HL-60/S4 treated with retinoic acid at 250 ng/mL for 4 days and 3 days (cell line): ENCODE measurements around the gene MAST4.
"Not testable (repeated sequence)": the region's sequence is repeated elsewhere in the genome, so short reads cannot be mapped to it uniquely, and the experiment has no call there.

Experiments used
- in situ Hi-C: fragments of 300-500 bp; cut with MboI; formaldehyde crosslinking; loops from 2 replicates; pipeline ENCODE4 v1.7.0; 2022; ENCODE audit warnings: low sequenced_read_pairs

MAST4 gene

GRCh38 chr5:66805514-66806430 is 209.6 kb downstream of the MAST4 start:
- in situ Hi-C loops = no loop called here

- in situ Hi-C loops = no loop called here
Measured at GRCh38 chr5:66807743-66808142, 211.6 kb downstream of the MAST4 start.

GRCh38 chr5:66808663-66809062 is 212.5 kb downstream of the MAST4 start:
- in situ Hi-C loops = no loop called here

- in situ Hi-C loops = no loop called here
Measured at GRCh38 chr5:66810151-66810550, 214.0 kb downstream of the MAST4 start.

- in situ Hi-C loops = no loop called here
Measured at GRCh38 chr5:66810848-66811261, 214.7 kb downstream of the MAST4 start.

GRCh38 chr5:66812291-66812690 is 216.1 kb downstream of the MAST4 start:
- in situ Hi-C loops = no loop called here

- in situ Hi-C loops = no loop called here
Measured at GRCh38 chr5:66813306-66813705, 217.1 kb downstream of the MAST4 start.

- in situ Hi-C loops = no loop called here
Measured at GRCh38 chr5:66814146-66814991, 218.2 kb downstream of the MAST4 start.

- in situ Hi-C loops = no loop called here
Measured at GRCh38 chr5:66818304-66818934, 222.2 kb downstream of the MAST4 start.

GRCh38 chr5:66818935-66819328 is 222.7 kb downstream of the MAST4 start:
- in situ Hi-C loops = no loop called here

- in situ Hi-C loops = no loop called here
Measured at GRCh38 chr5:66820630-66821207, 224.5 kb downstream of the MAST4 start.

GRCh38 chr5:66821688-66822429 is 225.7 kb downstream of the MAST4 start:
- in situ Hi-C loops = no loop called here

- in situ Hi-C loops = not testable (repeated sequence)
Measured at GRCh38 chr5:66822906-66823305, 226.7 kb downstream of the MAST4 start.

GRCh38 chr5:66824476-66824875 is 228.3 kb downstream of the MAST4 start:
- in situ Hi-C loops = no loop called here

GRCh38 chr5:66826263-66826662 is 230.1 kb downstream of the MAST4 start:
- in situ Hi-C loops = no loop called here

- in situ Hi-C loops = no loop called here
Measured at GRCh38 chr5:66826696-66827095, 230.5 kb downstream of the MAST4 start.

GRCh38 chr5:66828046-66828547 is 231.9 kb downstream of the MAST4 start:
- in situ Hi-C loops = no loop called here

- in situ Hi-C loops = no loop called here
Measured at GRCh38 chr5:66828548-66829357, 232.6 kb downstream of the MAST4 start.

- in situ Hi-C loops = no loop called here
Measured at GRCh38 chr5:66829358-66829674, 233.1 kb downstream of the MAST4 start.
